NCI-H526 treated with DMSO at 0.1 percent for 48 hours (cell line): Measurements from ENCODE around the gene ESCO1.
"Not testable (repeated sequence)": the region's sequence is repeated elsewhere in the genome, so short reads cannot be mapped to it uniquely, and the experiment has no call there.

Experiments
- DNase-seq: peaks from one replicate; lab custom pipeline; 2025; lab: John Stamatoyannopoulos, UW

ESCO1 gene

GRCh38 chr18:21593540-21594257 lies 6.8 kb downstream of the ESCO1 start:
- DNase-seq = no peak

- DNase-seq = not testable (repeated sequence)
Observed at GRCh38 chr18:21592361-21592760, 8.1 kb downstream of the ESCO1 start.

- DNase-seq = no peak
Observed at GRCh38 chr18:21584391-21584790, 16.1 kb downstream of the ESCO1 start.

GRCh38 chr18:21575656-21576055 lies 24.8 kb downstream of the ESCO1 start:
- DNase-seq = no peak

GRCh38 chr18:21571772-21572171 lies 28.7 kb downstream of the ESCO1 start:
- no peak for DNase-seq

- DNase-seq = no peak
Observed at GRCh38 chr18:21559195-21559594, 41.3 kb downstream of the ESCO1 start.

- no peak for DNase-seq
Observed at GRCh38 chr18:21557607-21558253, 42.8 kb downstream of the ESCO1 start.

GRCh38 chr18:21550510-21550970 lies 50.0 kb downstream of the ESCO1 start:
- no peak for DNase-seq

GRCh38 chr18:21548647-21549046 lies 51.9 kb downstream of the ESCO1 start:
- DNase-seq = no peak

- no peak for DNase-seq
Observed at GRCh38 chr18:21546423-21546822, 54.1 kb downstream of the ESCO1 start.

GRCh38 chr18:21538230-21538629 lies 62.3 kb downstream of the ESCO1 start:
- no peak for DNase-seq

GRCh38 chr18:21534327-21534726 lies 66.2 kb downstream of the ESCO1 start:
- DNase-seq = no peak

- no peak for DNase-seq
Observed at GRCh38 chr18:21526463-21526862, 74.0 kb downstream of the ESCO1 start.

GRCh38 chr18:21525916-21526315 lies 74.6 kb downstream of the ESCO1 start:
- DNase-seq = no peak

GRCh38 chr18:21522530-21522929 lies 78.0 kb downstream of the ESCO1 start:
- no peak for DNase-seq

- no peak for DNase-seq
Observed at GRCh38 chr18:21513741-21514140, 86.8 kb downstream of the ESCO1 start.

- no peak for DNase-seq
Observed at GRCh38 chr18:21513292-21513691, 87.2 kb downstream of the ESCO1 start.

- no peak for DNase-seq
Observed at GRCh38 chr18:21509062-21509461, 91.4 kb downstream of the ESCO1 start.

GRCh38 chr18:21507913-21508701 lies 92.4 kb downstream of the ESCO1 start:
- DNase-seq = no peak

- DNase-seq = no peak
Observed at GRCh38 chr18:21502661-21503060, 97.8 kb downstream of the ESCO1 start.

- no peak for DNase-seq
Observed at GRCh38 chr18:21499997-21500396, 100.5 kb downstream of the ESCO1 start.

- no peak for DNase-seq
Observed at GRCh38 chr18:21496277-21496835, 104.1 kb downstream of the ESCO1 start.

- no peak for DNase-seq
Observed at GRCh38 chr18:21490748-21491147, 109.8 kb downstream of the ESCO1 start.
